RWPE2 (cell line): ENCODE results near the gene TOM1L1.

Experiments
- ATAC-seq: fragments of 200-7000 bp; cut with Tn5 transposase; 3 replicates; pipeline ENCODE4 v1.9.1; 2021; ENCODE audit warnings: low read depth
- DNase-seq: peaks from one replicate; pipeline ENCODE4 v3.0.0-alpha.2; 2020; ENCODE audit warnings: low spot score
- H3K27ac ChIP-seq: fragments of 450-650 bp; 2 replicates; pipeline ENCODE4 v1.5.1; 2017; ENCODE audit warnings: mild to moderate bottlenecking; ENCODE audit not compliant: poor library complexity, severe bottlenecking
- H3K27me3 ChIP-seq: fragments of 250-450 bp; sonication (Bioruptor Pico); 2 replicates; pipeline ENCODE4 v1.5.1; 2021; ENCODE audit warnings: mild to moderate bottlenecking, moderate library complexity; ENCODE audit not compliant: insufficient read depth, poor library complexity, severe bottlenecking
- H3K36me3 ChIP-seq: fragments of 250-450 bp; sonication (Bioruptor Pico); 2 replicates; pipeline ENCODE4 v1.5.1; 2020; ENCODE audit warnings: low read depth, mild to moderate bottlenecking, moderate library complexity
- H3K4me1 ChIP-seq: fragments of 250-450 bp; sonication (Bioruptor Pico); 2 replicates; pipeline ENCODE4 v1.5.1; 2021; ENCODE audit warnings: mild to moderate bottlenecking, moderate library complexity; ENCODE audit not compliant: insufficient read depth, poor library complexity, severe bottlenecking
- H3K4me3 ChIP-seq: fragments of 250-450 bp; sonication (Bioruptor Pico); 2 replicates; pipeline ENCODE4 v1.5.1; 2021; ENCODE audit warnings: mild to moderate bottlenecking, moderate library complexity; ENCODE audit not compliant: severe bottlenecking
- H3K9me3 ChIP-seq: fragments of 250-450 bp; sonication (Bioruptor Pico); 2 replicates; pipeline ENCODE4 v1.5.1; 2021; ENCODE audit warnings: mild to moderate bottlenecking, moderate library complexity; ENCODE audit not compliant: severe bottlenecking
- TF ChIP-seq, protein P1 (sequence below): fragments of 450-650 bp; IDR thresholded peaks from one replicate; pipeline ENCODE4 v1.5.1; 2017; ENCODE audit warnings: mild to moderate bottlenecking, moderate library complexity; ENCODE audit not compliant: poor library complexity, severe bottlenecking

Gene TOM1L1

DNA sequence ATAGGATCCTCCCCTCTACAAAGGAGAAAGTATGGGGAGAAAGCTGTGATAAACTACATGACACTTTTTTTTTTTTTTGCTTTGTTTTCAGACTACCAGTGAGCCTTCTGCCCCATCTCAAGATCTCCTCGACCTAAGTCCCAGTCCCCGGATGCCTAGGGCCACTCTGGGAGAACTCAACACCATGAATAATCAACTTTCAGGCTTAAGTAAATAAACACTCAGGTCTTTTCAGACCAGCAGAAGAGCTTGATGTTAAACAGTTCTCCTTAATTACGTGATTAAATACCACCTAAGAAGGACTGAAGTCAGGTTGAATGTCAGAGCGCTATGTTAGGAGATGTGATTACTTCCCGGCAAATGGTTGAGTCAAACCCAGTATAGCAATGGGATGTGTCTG, 36.4 kb downstream of the TOM1L1 start:
- H3K9me3 ChIP-seq = no peaks in the 10 kb centered on the region
- H3K27me3 ChIP-seq = no peaks in the 10 kb centered on the region
- no peak overlapping the region for H3K27ac ChIP-seq
- H3K4me3 ChIP-seq = no peak overlapping the region
- TF ChIP-seq, protein P1, sequence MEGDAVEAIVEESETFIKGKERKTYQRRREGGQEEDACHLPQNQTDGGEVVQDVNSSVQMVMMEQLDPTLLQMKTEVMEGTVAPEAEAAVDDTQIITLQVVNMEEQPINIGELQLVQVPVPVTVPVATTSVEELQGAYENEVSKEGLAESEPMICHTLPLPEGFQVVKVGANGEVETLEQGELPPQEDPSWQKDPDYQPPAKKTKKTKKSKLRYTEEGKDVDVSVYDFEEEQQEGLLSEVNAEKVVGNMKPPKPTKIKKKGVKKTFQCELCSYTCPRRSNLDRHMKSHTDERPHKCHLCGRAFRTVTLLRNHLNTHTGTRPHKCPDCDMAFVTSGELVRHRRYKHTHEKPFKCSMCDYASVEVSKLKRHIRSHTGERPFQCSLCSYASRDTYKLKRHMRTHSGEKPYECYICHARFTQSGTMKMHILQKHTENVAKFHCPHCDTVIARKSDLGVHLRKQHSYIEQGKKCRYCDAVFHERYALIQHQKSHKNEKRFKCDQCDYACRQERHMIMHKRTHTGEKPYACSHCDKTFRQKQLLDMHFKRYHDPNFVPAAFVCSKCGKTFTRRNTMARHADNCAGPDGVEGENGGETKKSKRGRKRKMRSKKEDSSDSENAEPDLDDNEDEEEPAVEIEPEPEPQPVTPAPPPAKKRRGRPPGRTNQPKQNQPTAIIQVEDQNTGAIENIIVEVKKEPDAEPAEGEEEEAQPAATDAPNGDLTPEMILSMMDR = no peak
- ATAC-seq (no peak), DNase-seq (no peak)
- no peaks in the 10 kb centered on the region for H3K4me1 ChIP-seq
- peaks cover 95% of the 10 kb centered on the region for H3K36me3 ChIP-seq

DNA sequence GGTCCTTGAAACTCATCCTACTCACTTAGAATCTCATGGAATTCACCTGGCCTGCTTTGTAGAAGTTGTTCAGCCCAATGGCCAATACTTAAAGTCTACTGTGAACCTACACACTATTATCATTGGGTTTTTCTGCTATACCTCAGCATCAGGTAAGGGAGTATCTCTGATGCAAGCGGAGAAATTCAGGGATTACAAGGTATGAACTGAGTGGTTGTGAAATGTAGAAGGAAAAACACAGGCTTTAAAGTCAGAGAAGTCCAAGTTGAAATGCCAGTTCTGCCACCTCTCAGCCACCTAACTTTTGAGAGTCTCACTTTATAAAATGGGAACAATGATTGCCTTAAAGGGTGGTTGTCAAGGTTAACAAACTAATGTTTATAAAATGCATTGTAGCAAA, 36.8 kb downstream of the TOM1L1 start:
- H3K4me3 ChIP-seq = no peak overlapping the region
- no peaks in the 10 kb centered on the region for H3K27me3 ChIP-seq
- no peak overlapping the region for H3K27ac ChIP-seq
- H3K4me1 ChIP-seq = no peaks in the 10 kb centered on the region
- DNase-seq = no peak
- no peaks in the 10 kb centered on the region for H3K9me3 ChIP-seq
- H3K36me3 ChIP-seq = peaks cover 91% of the 10 kb centered on the region
- TF ChIP-seq, protein P1 = no peak
- no peak for ATAC-seq

DNA sequence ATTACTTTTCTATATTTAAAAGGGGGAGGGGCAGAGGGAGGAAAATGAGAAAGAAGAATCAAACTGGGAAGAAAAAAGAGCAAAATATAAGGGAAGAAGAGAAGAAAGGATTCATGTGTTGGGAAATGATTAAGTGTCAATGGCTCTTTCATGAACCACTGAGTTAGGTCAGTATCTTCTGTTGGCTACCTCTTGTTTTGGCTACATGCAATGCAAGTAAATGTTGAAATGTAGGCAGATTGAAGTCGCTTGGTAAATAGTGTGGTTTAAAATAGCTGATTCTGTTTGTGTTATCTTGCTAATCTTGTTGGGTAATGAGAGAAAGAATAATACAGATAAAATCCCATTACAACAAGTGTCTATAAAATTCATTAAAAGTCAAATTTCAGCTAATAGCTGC, 40.6 kb downstream of the TOM1L1 start:
- peaks cover 75% of the 10 kb centered on the region for H3K36me3 ChIP-seq
- no peaks in the 10 kb centered on the region for H3K27me3 ChIP-seq
- TF ChIP-seq, protein P1 = no peak
- no peak overlapping the region for H3K4me3 ChIP-seq
- H3K4me1 ChIP-seq = no peaks in the 10 kb centered on the region
- no peaks in the 10 kb centered on the region for H3K9me3 ChIP-seq
- no peak overlapping the region for H3K27ac ChIP-seq
- no peak for ATAC-seq
- no peak for DNase-seq

DNA sequence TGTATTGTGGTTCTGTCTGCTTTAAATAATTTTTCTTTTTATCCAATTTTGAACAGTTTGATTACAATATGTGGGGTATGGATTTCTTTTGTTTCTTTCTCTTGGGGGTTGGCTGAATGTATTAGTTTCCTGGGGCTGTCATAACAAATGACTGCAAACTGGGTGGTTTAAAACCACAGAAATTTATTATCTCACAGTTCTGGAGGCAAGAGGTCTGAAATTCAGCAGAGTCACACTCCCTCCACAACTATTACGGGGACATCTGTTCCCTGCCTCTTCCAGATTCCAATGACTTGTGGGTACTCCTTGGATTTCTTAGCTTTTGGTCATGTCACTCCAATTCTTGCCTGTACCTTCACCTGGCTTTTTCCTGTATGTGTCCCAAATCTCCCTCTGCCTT, 44.1 kb downstream of the TOM1L1 start:
- ATAC-seq = no peak
- H3K27ac ChIP-seq = no peak overlapping the region
- H3K9me3 ChIP-seq = no peaks in the 10 kb centered on the region
- H3K36me3 ChIP-seq = peaks cover 65% of the 10 kb centered on the region
- TF ChIP-seq, protein P1 = no peak
- H3K27me3 ChIP-seq = no peaks in the 10 kb centered on the region
- H3K4me3 ChIP-seq = no peak overlapping the region
- peaks cover 13% of the 10 kb centered on the region for H3K4me1 ChIP-seq
- no peak for DNase-seq

DNA sequence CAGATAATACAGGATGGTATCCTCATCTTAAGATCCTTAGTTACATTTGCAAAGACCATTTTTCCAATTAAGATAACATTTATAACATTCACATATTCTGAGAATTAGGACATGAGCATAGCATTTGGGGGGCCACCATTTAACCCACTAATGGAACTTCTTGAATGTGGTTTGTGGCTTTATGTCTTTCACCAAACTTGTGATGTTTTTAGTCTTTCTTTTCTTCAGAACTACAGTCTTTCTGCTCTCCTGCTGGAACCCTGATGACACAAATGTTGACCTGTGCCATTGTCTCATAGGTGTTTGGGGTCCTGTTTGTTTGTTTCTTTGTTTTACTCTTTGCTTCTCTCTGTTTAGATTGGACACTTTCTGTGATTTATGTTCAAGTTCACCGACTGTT, 44.6 kb downstream of the TOM1L1 start:
- no peaks in the 10 kb centered on the region for H3K9me3 ChIP-seq
- ATAC-seq (no peak), DNase-seq (no peak)
- peaks cover 13% of the 10 kb centered on the region for H3K4me1 ChIP-seq
- peaks cover 65% of the 10 kb centered on the region for H3K36me3 ChIP-seq
- H3K4me3 ChIP-seq = no peak overlapping the region
- H3K27me3 ChIP-seq = no peaks in the 10 kb centered on the region
- TF ChIP-seq, protein P1 = no peak
- no peak overlapping the region for H3K27ac ChIP-seq
